Fibroblast of mammary gland (primary cell): ENCODE results near the gene MRPS22.
A peak's percentile ranks its signal among the peaks of the same experiment; 100 is the strongest.

Source experiments
- DNase-seq: peaks from one replicate; pipeline ENCODE4 v3.0.0-alpha.2; 2010; ENCODE audit warnings: low read depth
- H3K4me3 ChIP-seq: 2 replicates; pipeline ENCODE4 v1.5.1; 2011; ENCODE audit warnings: low read depth, mild to moderate bottlenecking, low read length, moderate library complexity; ENCODE audit not compliant: control insufficient read depth
- CTCF ChIP-seq: conservative IDR thresholded peaks from 2 replicates; pipeline ENCODE4 v1.5.1; 2011; ENCODE audit warnings: low read depth, low read length, inconsistent platforms; ENCODE audit not compliant: control insufficient read depth, insufficient read depth

MRPS22 gene

GRCh38 chr3:139343895-139344856 is at the start of gene MRPS22:
Gene MRPS22 (plus strand): TSS chr3:139344020. CDS start chr3:139344027, 7 bp downstream.
- peak within 1 kb of the TSS; percentile 99 for H3K4me3 ChIP-seq
- TF ChIP-seq CTCF = no peak
- peak; percentile 88 for DNase-seq

GRCh38 chr3:139295040-139295439 is 48.8 kb upstream of the MRPS22 start:
- H3K4me3 ChIP-seq = no peak overlapping the region
- TF ChIP-seq CTCF = no peak
- DNase-seq = no peak

- H3K4me3 ChIP-seq = no peak overlapping the region
- no peak for TF ChIP-seq CTCF
- DNase-seq = no peak
These were observed 47.6 kb upstream of the MRPS22 start for GRCh38 chr3:139296141-139296718.

- no peak for DNase-seq
- no peak for TF ChIP-seq CTCF
- H3K4me3 ChIP-seq = no peak overlapping the region
These were observed 46.1 kb upstream of the MRPS22 start for GRCh38 chr3:139297588-139298311.

GRCh38 chr3:139299261-139300132 is 44.3 kb upstream of the MRPS22 start:
- TF ChIP-seq CTCF = no peak
- no peak overlapping the region for H3K4me3 ChIP-seq
- peak; percentile 83 for DNase-seq

- H3K4me3 ChIP-seq = no peak overlapping the region
- no peak for DNase-seq
- TF ChIP-seq CTCF = no peak
These were observed 43.4 kb upstream of the MRPS22 start for GRCh38 chr3:139300416-139300815.
